NCI-H146 treated with DMSO at 0.1 percent for 48 hours (cell line): ENCODE results near the gene NHLH1.
A peak's percentile ranks its signal among the peaks of the same experiment; 100 is the strongest.

Experiments used
- DNase-seq: peaks from one replicate; lab custom pipeline; 2025; ENCODE audit not compliant: unreplicated experiment; lab: John Stamatoyannopoulos, UW

NHLH1 gene

DNA sequence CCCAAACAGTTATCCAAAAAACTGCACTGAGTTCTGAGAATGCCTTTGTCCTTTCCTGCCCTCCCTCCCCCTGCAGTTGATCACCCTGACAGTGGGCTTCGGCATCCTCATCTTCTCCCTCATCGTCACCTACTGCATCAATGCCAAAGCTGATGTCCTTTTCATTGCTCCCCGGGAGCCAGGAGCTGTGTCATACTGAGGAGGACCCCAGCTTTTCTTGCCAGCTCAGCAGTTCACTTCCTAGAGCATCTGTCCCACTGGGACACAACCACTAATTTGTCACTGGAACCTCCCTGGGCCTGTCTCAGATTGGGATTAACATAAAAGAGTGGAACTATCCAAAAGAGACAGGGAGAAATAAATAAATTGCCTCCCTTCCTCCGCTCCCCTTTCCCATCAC lies 8.8 kb upstream of the NHLH1 start:
- no peak for DNase-seq

DNA sequence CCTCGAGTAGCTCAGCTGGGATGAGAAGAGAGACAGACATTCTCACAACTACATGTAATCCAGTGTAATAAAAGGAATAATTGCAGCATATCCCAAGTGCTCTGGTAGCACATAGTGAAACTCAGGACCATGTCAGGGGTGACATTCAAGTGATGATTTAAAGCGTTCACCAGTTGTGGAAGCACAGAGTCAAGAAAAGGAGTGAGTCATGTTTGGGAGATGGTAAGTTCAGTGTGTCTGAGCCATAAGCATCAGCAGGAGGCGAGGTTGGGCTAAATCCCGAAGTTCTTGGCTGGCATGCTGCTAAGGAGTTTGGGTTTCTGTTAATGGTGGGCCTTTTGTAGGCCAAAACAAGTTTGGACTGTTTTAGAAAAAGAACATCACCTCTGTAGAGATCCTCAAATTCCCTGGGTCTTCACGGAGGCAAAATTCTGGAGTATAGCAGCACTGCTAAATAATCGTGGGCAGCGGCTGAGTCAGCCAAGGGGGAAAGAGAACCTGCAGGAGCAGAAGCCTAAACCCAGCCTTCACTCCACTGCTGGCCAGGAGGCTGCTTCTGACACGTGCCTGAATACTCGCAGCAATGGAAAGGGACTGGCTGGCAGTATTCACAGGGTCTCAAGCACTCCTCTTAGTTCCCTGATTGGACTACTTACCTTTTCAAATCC lies 7.2 kb upstream of the NHLH1 start:
- no peak for DNase-seq

DNA sequence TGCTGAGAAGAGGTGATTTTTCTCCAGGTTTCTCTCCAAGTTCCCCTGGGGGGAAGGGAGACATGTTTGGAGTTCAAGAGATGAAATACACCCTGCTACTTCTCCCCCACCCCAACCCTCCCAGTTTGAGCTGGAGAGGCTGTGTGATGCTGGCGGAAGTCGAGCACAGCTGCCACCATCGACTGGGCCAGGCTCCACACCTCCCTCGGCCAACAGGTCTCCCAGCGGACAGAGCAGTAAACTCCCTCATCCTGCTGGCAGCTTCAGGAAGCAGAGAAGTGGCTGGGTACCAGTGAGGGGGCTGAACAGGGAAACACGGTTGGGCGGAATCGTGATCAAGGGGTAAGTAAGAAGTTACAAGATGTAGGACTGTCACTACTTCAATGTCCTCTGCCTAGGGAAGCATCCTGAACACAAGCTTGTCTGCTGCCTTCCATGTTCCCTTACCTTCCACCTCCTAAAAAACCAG lies 6.6 kb upstream of the NHLH1 start:
- no peak for DNase-seq

DNA sequence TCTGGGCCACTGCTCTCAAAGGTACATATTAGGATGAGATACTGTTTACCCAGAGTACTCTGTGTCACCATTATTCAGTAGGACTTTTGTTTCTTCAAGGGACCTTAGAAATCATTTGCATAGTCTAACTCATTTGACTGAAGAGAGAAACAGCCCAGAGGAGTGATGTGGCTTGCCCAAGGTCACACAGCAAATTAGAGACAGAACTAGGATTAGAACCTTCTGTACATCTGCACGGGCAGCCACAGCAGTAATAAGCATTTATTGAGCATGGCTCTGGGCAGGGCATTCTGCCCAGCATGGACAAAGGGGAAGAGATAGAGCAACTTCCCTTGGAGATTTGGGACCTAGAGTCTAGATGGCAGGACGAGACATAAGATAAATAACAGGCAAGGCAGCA lies 5.7 kb upstream of the NHLH1 start:
- DNase-seq = no peak

DNA sequence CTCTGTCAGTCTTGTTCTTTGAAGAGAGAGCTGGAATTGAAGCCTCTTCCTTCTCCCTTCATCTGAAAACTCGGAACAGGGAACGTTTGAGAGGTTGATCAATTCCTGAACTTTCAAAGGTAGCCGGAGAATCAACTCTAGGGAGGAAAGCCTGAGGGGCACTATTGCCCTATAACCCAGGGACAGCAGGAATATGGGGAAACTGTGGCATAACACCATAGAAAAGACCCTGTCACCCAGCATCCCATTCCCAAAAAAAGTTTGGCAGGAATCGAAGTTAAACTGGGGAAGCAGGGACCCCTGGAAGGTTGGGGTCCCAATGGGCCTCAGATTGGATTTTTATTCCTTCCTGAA lies 5.1 kb upstream of the NHLH1 start:
- DNase-seq = no peak

DNA sequence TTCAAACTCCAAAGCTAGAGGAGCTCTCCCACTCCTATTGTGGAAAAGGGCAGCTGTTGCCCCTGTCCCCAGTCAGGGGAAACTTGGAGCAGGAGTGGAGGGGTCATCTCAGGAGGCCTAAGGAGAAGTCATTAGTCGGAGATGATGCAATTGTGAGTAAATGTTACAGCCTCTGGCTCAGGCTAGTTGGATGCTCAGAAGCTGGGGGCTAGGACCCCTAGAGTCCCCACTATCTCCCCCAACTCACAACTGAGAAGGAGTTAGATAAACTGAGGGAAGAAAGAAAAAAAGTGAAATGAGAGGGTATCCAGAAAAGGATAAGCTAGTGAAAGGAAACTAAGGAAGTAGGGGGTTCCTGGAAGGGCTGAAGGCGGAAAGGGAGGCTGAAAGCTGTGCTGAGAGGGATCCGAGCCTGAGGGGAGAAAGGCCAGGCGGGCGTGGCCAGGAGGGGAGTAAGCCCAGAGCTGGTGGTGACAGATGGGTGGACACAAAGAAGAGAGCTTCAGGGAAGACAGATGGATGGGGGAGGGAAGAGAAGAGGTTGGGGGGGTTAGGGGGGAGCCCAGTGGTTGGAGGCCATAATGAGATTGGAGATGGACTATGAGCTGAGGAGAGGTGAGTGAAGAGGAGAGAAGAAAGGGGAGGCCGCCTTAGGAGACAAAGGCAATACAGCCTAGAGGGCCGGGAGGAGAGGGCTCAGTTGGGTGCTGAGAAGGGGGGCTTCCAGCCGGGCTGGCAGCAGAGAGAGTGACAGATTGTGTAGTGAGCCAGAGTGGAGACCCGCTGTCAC lies 4.5 kb upstream of the NHLH1 start:
- no peak for DNase-seq

DNA sequence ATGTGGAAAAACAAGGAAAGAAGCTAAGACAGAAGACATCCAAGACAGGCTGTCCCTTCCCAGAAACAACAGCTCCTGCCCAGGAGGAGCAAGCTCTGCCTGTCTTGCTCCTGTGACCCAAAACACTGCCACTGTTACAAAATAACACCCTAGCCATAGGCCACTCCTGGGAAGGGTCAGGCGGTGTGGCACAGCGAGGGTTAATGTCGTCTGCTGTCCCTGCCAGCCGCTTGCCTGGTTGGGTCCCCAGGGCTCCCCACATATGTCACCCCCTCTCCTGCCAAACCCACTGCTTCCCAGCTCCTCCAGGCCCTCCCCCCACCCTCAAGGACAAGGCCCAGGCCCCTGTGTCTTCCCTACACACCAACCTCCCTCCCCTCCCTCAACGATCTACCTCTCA lies 3.9 kb upstream of the NHLH1 start:
- DNase-seq = no peak

DNA sequence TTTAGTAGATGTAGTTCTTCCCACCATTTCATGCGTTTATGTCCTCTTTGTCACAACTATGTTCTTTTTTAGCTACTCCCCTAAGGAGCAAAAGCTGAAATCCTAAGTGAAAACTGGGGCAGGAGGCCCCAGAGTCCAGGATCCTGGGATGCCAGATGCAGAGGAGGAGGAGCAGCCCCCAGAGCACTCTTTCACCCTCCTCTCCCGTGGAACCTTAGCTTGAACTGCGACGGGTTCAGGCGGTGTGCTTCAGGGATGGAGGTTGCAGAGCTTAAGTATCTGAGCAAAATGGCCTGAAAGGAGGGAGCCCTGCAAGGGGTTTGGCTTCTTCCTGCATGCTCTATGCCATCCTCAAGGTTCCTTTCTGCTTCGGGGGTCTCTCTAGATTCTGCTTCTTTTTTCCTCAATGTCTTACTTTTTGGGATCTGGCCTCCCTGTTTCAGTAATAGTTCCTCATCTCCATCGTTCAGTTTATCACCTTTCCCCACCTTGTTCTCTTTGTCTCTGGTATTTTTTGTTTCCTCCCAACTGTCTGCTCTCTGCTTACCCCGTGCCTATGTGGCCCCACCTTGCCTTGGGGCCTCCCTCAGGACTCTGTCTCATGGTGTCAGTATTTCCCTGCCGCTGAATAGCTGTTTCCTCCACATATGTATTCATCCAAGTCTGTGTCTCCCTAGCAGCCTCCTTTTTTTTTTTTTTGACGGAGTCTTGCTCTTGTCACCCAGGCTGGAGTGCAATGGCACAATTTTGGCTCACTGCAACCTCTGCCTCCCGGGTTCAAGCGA lies 2.7 kb upstream of the NHLH1 start:
- no peak for DNase-seq

DNA sequence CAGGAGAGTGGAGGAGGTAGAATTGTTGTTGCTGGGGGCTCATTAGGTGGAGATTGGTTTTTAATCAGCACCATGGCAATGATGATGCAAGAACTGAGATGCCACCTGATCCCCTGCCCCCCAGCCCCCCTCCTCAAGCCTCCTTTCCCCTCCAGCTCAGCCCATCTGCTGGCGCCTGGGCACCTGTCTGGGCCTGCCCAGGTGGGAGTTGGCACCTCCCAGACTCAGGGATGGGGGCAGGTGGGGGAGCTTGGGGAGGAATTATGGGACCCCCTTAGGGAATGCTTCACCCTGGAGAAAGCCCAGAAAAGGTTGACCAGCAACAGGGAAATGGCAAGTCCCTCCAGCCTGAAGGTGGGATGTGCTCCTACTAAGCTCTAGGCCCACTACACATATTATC lies 1.5 kb upstream of the NHLH1 start:
- DNase-seq = no peak

DNA sequence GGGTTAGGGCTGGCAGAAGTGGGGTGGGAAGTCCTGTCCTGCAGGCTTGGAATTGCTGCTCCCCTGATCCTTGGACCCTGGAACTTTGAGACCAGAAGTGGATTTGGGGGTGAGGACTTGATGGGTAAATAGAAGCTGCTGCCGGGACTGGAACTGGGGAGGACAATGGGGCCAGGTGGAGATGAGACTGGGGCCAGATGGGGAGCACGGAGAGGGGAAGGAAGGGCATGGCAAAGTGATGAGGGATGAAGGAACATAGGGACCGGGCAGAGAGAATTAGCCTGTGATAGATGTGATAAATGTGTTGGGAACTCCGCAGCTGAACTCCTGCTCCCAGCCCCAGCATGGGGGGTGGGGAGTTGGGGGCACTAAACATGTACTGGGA lies 637 bp downstream of the NHLH1 start:
- DNase-seq = no peak

DNA sequence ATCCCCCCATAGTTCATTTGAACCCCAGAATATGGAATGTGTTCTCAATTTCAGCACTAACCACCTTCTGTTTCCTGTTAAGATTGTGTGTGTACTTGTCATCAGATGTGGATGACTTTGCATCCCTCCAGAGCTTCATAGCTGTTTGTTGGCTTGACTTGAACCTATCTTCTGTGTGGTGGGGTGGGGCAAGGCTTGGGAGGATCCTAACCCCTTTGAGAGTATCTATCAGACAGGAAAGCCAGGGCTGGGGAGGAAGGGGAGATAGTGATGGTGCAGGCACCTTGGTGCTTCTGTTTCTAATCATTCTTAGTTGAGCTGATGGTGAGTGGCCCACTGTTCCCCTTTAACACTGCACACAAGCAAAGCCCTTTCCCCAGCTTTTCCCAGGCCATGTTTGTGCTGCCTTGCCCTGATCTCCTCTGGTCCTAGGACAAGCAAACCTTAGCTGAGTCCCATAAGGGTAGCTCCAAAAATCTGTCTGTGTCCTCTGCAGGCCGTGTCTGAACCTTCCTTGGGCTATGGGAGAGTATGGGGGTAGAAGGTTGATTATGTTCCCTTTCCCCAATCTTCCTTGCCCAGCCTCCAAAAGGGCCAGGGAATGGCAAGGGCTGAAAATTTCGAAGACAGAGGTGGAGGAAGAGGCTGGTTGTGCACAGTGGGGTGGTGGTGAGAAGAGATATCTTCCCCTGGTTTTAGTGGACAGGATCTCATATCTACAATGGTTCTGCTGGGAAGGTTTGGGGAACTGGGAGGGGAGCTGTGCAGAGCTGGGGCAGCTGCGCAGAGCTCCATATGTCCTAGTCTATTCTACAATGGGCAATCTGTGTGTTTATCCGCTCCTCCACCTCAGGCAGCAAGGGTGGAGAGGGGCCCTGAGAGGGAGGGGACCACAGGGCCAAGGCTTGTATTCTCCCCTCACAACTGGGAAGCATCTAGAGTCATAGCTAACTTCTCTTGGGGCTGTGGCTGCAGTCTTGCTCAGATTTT lies 1.4 kb downstream of the NHLH1 start:
- DNase-seq = no peak

DNA sequence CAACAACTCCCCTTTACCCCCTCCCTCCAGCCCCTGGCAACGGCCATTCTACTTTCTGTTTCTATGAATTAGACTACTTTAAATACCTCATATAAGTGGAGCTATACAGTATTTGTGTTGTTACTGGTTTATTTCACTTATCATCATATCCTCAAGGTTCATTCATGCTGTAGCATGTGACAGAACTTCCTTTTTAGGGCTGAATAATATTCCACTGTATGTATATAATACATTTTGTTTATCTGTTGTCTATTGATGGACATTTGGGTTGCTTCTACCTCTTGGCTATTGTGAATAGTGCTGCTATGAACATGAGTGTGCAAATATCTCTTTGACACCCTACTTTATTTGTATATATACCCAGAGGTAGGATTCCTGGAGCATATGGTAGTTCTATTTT lies 2.2 kb downstream of the NHLH1 start:
- DNase-seq = no peak

DNA sequence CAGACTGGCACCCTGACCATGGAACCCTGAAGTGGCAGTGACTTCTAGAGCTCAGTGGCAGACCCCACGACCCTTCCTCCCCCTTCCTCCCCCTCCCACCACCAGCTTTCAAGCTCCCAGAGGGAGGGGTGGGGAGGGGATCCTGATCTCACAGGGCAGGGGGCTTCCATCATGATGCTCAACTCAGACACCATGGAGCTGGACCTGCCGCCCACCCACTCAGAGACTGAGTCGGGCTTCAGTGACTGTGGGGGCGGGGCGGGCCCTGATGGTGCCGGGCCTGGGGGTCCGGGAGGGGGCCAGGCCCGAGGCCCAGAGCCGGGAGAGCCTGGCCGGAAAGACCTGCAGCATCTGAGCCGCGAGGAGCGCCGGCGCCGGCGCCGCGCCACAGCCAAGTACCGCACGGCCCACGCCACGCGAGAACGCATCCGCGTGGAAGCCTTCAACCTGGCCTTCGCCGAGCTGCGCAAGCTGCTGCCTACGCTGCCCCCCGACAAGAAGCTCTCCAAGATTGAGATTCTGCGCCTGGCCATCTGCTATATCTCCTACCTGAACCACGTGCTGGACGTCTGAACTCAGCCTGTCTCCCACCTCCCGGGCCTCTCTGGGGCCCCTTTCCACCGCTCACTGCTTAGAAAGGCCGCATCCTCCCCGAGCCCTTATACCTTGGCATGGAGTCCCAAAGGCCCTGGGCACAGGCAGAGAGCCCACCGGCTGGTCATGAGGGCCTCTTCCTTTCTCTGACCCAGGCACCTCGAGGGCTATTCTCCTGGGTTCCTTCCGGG lies 3.9 kb downstream of the NHLH1 start:
- no peak for DNase-seq

DNA sequence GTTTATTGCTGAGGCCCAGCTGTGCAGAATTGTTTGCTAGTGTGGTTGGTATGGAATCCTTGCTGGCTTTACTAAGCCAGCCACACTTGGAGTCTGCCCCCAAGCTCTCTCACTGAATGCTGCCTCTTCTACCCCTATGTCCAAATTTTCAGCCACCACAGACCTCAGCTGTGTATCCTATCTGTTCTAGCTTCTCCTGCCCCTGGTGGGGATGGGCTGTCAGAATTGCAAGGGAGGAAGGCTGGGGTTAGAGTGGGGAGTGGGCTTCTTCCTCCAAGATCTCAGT lies 4.4 kb downstream of the NHLH1 start:
- no peak for DNase-seq

DNA sequence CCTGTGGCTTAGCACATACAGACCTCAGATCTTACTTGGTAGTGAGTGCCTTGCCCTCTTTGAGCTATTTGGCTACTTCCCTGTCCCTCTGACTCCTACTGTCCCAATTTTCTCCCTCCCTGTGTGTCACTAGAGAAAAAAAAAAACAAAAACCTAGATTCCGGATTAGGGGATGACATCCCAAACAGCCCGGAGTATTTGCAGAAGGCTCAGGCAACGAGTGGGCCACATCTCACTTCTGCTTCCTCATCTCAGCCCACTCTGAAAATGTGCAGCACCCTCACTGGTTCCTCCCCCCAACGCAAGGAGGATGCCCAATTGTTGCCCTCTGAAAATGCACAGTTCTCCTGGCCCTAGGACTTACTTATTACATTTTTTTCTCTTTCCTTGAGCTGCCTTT lies 4.9 kb downstream of the NHLH1 start:
- DNase-seq = no peak

DNA sequence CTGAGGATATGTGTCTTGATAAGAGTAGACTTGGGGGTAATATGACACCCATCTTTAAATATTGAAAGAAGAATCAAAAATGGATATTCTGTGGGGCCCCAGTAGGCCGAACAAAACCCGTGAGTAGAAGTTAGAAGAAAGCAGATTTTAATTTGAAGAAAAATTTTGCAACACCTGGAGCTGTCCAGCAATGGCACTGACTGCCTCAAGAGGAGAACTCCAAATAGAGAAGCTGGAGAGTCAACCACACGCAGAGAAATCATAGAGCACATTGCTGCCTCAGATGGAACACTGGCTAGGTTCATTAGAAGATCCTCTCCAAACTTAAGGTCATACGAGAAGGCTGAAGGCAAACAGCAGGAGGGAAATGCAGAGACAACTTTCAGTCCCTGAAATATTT lies 6.8 kb downstream of the NHLH1 start:
- DNase-seq = no peak

DNA sequence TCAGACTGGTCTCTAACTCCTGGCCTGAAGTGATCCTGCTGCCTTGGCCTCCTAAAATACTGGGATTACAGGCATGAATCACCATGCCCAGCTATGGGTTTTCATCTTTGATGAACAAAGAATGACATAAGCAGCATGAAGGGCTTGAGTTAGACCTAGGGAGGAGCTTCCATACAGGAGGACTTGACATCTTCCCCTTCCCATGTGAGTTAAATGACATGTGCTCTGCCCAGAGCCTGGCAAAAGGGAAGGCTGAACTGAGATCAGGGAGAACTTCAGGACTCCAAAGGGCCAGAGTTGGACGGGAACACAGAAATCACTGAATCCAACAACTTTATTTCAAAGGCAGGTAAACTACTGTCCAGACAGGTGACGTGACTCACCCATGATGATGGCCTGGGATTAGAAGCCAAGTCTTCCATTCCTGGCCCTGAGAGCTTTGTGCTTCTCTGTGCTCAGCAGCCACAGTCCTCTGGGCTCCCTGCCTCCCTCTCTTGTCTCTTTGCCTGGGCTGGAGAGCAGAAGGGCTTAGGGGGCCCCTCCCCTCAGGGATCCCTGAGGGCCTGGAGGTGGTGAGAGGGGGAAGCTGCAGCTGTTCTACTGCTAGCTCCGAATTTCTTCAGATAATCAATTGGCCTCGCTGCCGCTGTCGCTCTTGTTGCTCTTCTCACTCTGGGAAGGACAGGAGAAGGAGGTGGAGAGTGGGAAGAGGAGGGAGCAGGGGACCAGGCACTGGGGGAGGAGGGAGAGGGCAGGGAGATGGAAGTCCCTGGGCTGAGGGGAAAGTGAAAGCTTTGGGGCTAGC lies 7.6 kb downstream of the NHLH1 start:
- no peak for DNase-seq

DNA sequence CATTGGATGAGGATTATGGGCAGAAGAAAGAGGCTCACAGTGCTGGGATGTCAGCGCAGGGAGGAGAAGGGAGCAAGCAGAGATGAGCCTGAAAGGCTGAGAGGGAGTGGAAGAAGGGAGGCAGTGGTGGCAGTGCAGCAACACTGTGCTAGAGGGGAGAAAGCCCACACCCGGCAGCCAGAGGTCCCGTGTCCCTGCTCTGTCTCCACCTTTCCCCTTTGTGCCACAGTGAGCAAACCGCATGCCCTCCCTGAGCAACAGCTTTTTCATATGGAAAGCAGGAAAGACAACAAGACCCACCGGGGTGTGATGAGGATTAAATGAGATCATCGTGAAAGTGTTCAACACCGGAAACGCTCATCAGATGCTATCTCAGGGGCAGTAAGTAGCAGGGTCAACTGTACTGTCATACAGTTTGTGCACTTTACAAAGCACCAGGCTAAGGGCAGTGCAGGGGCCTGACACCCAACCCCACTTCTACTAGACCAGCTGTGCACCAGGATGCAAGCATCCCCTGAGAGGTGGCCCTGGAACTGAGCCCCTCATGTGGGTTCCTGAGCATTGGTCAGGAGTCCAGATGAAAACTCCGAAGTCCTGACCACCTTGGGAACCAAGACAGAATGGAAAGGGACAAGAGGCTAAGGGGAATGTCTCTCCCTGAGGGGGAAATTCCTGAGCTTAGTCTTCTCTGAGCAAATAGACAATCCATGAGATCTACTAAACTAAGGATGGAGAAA lies 9.1 kb downstream of the NHLH1 start:
- DNase-seq = peak; percentile 53
